A673 (cell line): ENCODE measurements around the gene MAGIX. TPM values are rescaled to one million over a fixed set of nuclear protein-coding genes. Genes with fewer than 3 reads are reported as not detected.
"Not testable (repeated sequence)": the region's sequence is repeated elsewhere in the genome, so short reads cannot be mapped to it uniquely, and the experiment has no call there.

Source experiments
- BruUV-seq: library from RNA; stranded (reverse); fragments of 400-500 nt; replicated peaks from 2 replicates; lab custom pipeline; 2021; lab: Mats Ljungman, UMichigan
- CTCF ChIA-PET: fragments of 300-600 bp; sonication (Branson Sonifier 250); formaldehyde crosslinking; loops from one replicate; lab custom pipeline; 2022; ENCODE audit warnings: antibody characterized with exemption; lab: Charles Lee
- POLR2A ChIA-PET: fragments of 300-600 bp; sonication (Branson Sonifier 250); formaldehyde crosslinking; loops from one replicate; lab custom pipeline; 2022; ENCODE audit warnings: antibody characterized with exemption; ENCODE audit not compliant: low non-redundant PET; lab: Charles Lee
- DNase-seq: peaks from one replicate; pipeline ENCODE4 v3.0.0-alpha.2; 2015; ENCODE audit warnings: low spot score
- H3K27ac ChIP-seq: fragments of 200-600 bp; sonication (generic); 2 replicates; pipeline ENCODE4 v1.5.1; 2016; ENCODE audit warnings: mixed run types, low read depth, mild to moderate bottlenecking, mixed read lengths, antibody characterized with exemption, low read length; ENCODE audit not compliant: poor library complexity, severe bottlenecking
- H3K27me3 ChIP-seq: fragments of 200-600 bp; sonication (generic); replicated peaks from 2 replicates; pipeline ENCODE4 v1.6.1; 2017; ENCODE audit warnings: mixed run types, low read depth, mild to moderate bottlenecking, mixed read lengths, antibody characterized with exemption, low read length; ENCODE audit not compliant: insufficient read depth, poor library complexity
- H3K36me3 ChIP-seq: fragments of 200-600 bp; sonication (generic); 2 replicates; pipeline ENCODE4 v1.6.1; 2016; ENCODE audit warnings: mixed run types, mild to moderate bottlenecking, mixed read lengths, antibody characterized with exemption, low read length; ENCODE audit not compliant: insufficient read depth, poor library complexity, severe bottlenecking
- H3K4me1 ChIP-seq: fragments of 200-600 bp; sonication (generic); 2 replicates; pipeline ENCODE4 v1.6.1; 2017; ENCODE audit warnings: mixed run types, mild to moderate bottlenecking, mixed read lengths, antibody characterized with exemption, low read length; ENCODE audit not compliant: insufficient read depth, poor library complexity, severe bottlenecking
- H3K4me3 ChIP-seq: fragments of 200-600 bp; sonication (generic); 2 replicates; pipeline ENCODE4 v1.5.1; 2016; ENCODE audit warnings: low read depth, mixed run types, mild to moderate bottlenecking, mixed read lengths, low read length; ENCODE audit not compliant: poor library complexity, severe bottlenecking
- H3K9me3 ChIP-seq: fragments of 200-600 bp; sonication (generic); 2 replicates; pipeline ENCODE4 v1.6.1; 2016; ENCODE audit warnings: mixed run types, low read depth, mild to moderate bottlenecking, mixed read lengths, antibody characterized with exemption, low read length; ENCODE audit not compliant: poor library complexity, severe bottlenecking
- CTCF ChIP-seq: fragments of 300-800, 200-600 bp; sonication (generic); conservative IDR thresholded peaks from 2 replicates; pipeline ENCODE4 v1.5.1; 2017; ENCODE audit warnings: low read depth, mild to moderate bottlenecking, antibody characterized with exemption, low read length, moderate library complexity, mixed read lengths
- EZH2 ChIP-seq: fragments of 200-600 bp; sonication (generic); IDR thresholded peaks from 2 replicates; pipeline ENCODE4 v1.6.1; 2017; ENCODE audit warnings: borderline replicate concordance, low read depth, mild to moderate bottlenecking, mixed read lengths, antibody characterized with exemption, low read length; ENCODE audit not compliant: poor library complexity, severe bottlenecking
- intact Hi-C: fragments of 100-400 bp; cut with micrococcal nuclease; formaldehyde crosslinking; loops from one replicate; pipeline ENCODE4 v1.10.0; 2022; ENCODE audit not compliant: unreplicated experiment
- total RNA-seq: library from RNA; stranded (reverse); gene quantifications from 2 replicates; pipeline ENCODE4 v1.2.3, GENCODE V29; 2021

MAGIX gene
- total RNA-seq, 1 experiment from 2014 or later = 1.1 TPM

GRCh38 chrX:49139713-49140112 lies 22.8 kb upstream of the MAGIX start:
- Histone ChIP-seq H3K27ac (no peak overlapping the region), H3K36me3 (no peaks in the 10 kb centered on the region), H3K4me1 (no peaks in the 10 kb centered on the region), H3K9me3 (peaks cover 17% of the 10 kb centered on the region), H3K4me3 (no peak overlapping the region), H3K27me3 (no peaks in the 10 kb centered on the region)
- CTCF ChIA-PET = no interaction called here
- POLR2A ChIA-PET = no interaction called here
- intact Hi-C loops = no loop called here
- TF ChIP-seq CTCF (no peak), EZH2 (no peak)
- DNase-seq = no peak
- BruUV-seq = no TSS peak

- intact Hi-C loops, CTCF ChIA-PET, H3K4me1 ChIP-seq, H3K4me3 ChIP-seq, H3K27ac ChIP-seq, BruUV-seq, H3K27me3 ChIP-seq, POLR2A ChIA-PET, H3K36me3 ChIP-seq, DNase-seq: not testable (repeated sequence)
- TF ChIP-seq CTCF = peak; percentile 24; the same call in 1 of the 2 replicates
- peaks cover 17% of the 10 kb centered on the region for H3K9me3 ChIP-seq
Observed at GRCh38 chrX:49142264-49142663, 20.3 kb upstream of the MAGIX start.

GRCh38 chrX:49143154-49143553 lies 19.4 kb upstream of the MAGIX start:
- H3K27ac ChIP-seq, H3K27me3 ChIP-seq, BruUV-seq, DNase-seq, CTCF ChIA-PET, H3K36me3 ChIP-seq, intact Hi-C loops, H3K4me3 ChIP-seq, H3K4me1 ChIP-seq: not testable (repeated sequence)
- POLR2A ChIA-PET = interaction anchor here (0.6 kb wide), 1 partner anchor 280 kb away, joined by 3 read pairs; no protein-coding TSS in a partner anchor
- peaks cover 17% of the 10 kb centered on the region for H3K9me3 ChIP-seq

- H3K9me3 ChIP-seq = no peaks in the 10 kb centered on the region
- intact Hi-C loops = no loop called here
- no peaks in the 10 kb centered on the region for H3K4me1 ChIP-seq
- DNase-seq = no peak
- CTCF ChIA-PET = no interaction called here
- TF ChIP-seq EZH2 (no peak), CTCF (no peak)
- BruUV-seq = no TSS peak
- H3K4me3 ChIP-seq = no peak overlapping the region
- no peaks in the 10 kb centered on the region for H3K36me3 ChIP-seq
- POLR2A ChIA-PET = no interaction called here
- H3K27me3 ChIP-seq = no peaks in the 10 kb centered on the region
- no peak overlapping the region for H3K27ac ChIP-seq
Observed at GRCh38 chrX:49147282-49147681, 15.3 kb upstream of the MAGIX start.
